ENCODE data around the gene DNASE1L3.

- TF ChIP-seq CTCF (conservative IDR thresholded peaks at IDR 0.05) = no peak
- no peak for TF ChIP-seq ZFX (IDR thresholded peaks at IDR 0.05)
Measured at GRCh38 chr3:58256061-58256460, 45.3 kb upstream of the DNASE1L3 start.

All from C4-2B (cell line).